Neural crest cell (in vitro differentiated cells): Measurements from ENCODE around the gene CLBA1. TPM values are rescaled to one million over a fixed set of nuclear protein-coding genes. Genes with fewer than 3 reads are reported as not detected.

Source experiments
- DNase-seq: peaks from one replicate; pipeline ENCODE4 v3.0.0; 2021; ENCODE audit warnings: low read depth, mixed read lengths, low spot score
- H3K27ac Mint-ChIP-seq: one replicate; pipeline ENCODE4 v1.8.0; 2021; ENCODE audit warnings: mild to moderate bottlenecking, mixed read lengths; ENCODE audit not compliant: unreplicated experiment
- H3K27me3 Mint-ChIP-seq: 2 replicates; pipeline ENCODE4 v1.8.0; 2021; ENCODE audit warnings: low read depth, mild to moderate bottlenecking, mixed read lengths
- H3K36me3 Mint-ChIP-seq: 2 replicates; pipeline ENCODE4 v1.8.0; 2021; ENCODE audit warnings: low read depth, mild to moderate bottlenecking, mixed read lengths
- H3K4me1 Mint-ChIP-seq: 2 replicates; pipeline ENCODE4 v1.8.0; 2021; ENCODE audit warnings: mixed read lengths
- H3K4me3 Mint-ChIP-seq: one replicate; pipeline ENCODE4 v1.8.0; 2021; ENCODE audit warnings: mild to moderate bottlenecking, mixed read lengths
- H3K9me3 Mint-ChIP-seq: 2 replicates; pipeline ENCODE4 v1.8.0; 2021; ENCODE audit warnings: mixed read lengths
- CTCF ChIP-seq: fragments of 200-600 bp; sonication (generic); conservative IDR thresholded peaks from 2 replicates; pipeline ENCODE4 v1.5.0; 2021; ENCODE audit warnings: antibody characterized with exemption, mild to moderate bottlenecking
- total RNA-seq: library from RNA; stranded (reverse); gene quantifications from 2 replicates; pipeline ENCODE4 v1.2.1, GENCODE V29; 2021

The CLBA1 gene
- total RNA-seq, 1 donor from 2014 or later = 14.1 TPM

GRCh38 chr14:105020815-105021655, 35.4 kb downstream of the CLBA1 start, which contains the start of gene CDCA4:
Gene CDCA4 (minus strand): TSS chr14:105021083. CDS start chr14:105011929, 9,154 bp downstream.
- peaks cover under 1% of the 10 kb centered on the region for H3K27me3 Mint-ChIP-seq
- peak; percentile 8 for TF ChIP-seq CTCF
- DNase-seq = peak; percentile 95
- H3K4me1 Mint-ChIP-seq = peaks cover 45% of the 10 kb centered on the region
- peak within 1 kb of the TSS; percentile 97 for H3K27ac Mint-ChIP-seq
- peaks cover 6% of the 10 kb centered on the region for H3K36me3 Mint-ChIP-seq
- no peaks in the 10 kb centered on the region for H3K9me3 Mint-ChIP-seq
- H3K4me3 Mint-ChIP-seq = peak within 1 kb of the TSS; percentile 97

- Mint-ChIP-seq H3K4me1 (peaks cover 37% of the 10 kb centered on the region), H3K36me3 (peaks cover 5% of the 10 kb centered on the region), H3K27me3 (peaks cover 2% of the 10 kb centered on the region), H3K4me3 (peak overlapping the region; percentile 89), H3K9me3 (no peaks in the 10 kb centered on the region), H3K27ac (peak overlapping the region; percentile 83)
- peak; percentile 25 for DNase-seq
- no peak for TF ChIP-seq CTCF
Observed at GRCh38 chr14:105021656-105022275, 36.2 kb downstream of the CLBA1 start.

GRCh38 chr14:105022276-105022670, 36.7 kb downstream of the CLBA1 start:
- Mint-ChIP-seq H3K27me3 (peaks cover 2% of the 10 kb centered on the region), H3K4me3 (peak overlapping the region; percentile 89), H3K9me3 (no peaks in the 10 kb centered on the region), H3K4me1 (peaks cover 35% of the 10 kb centered on the region), H3K27ac (no peak overlapping the region), H3K36me3 (peaks cover 5% of the 10 kb centered on the region)
- TF ChIP-seq CTCF = no peak
- no peak for DNase-seq

- Mint-ChIP-seq H3K9me3 (no peaks in the 10 kb centered on the region), H3K4me1 (peaks cover 28% of the 10 kb centered on the region)
Observed at GRCh38 chr14:105023144-105023543, 37.6 kb downstream of the CLBA1 start.

More at GRCh38 chr14:105023144-105023543, 37.6 kb downstream of the CLBA1 start:
- TF ChIP-seq CTCF = no peak
- no peak for DNase-seq
- Mint-ChIP-seq H3K27ac (no peak overlapping the region), H3K36me3 (peaks cover 2% of the 10 kb centered on the region), H3K27me3 (peaks cover 7% of the 10 kb centered on the region), H3K4me3 (peak overlapping the region; percentile 67)
